K562 (cell line): Measurements from ENCODE around the gene LIN28B. TPM values are rescaled to one million over a fixed set of nuclear protein-coding genes. Genes with fewer than 3 reads are reported as not detected.

ENCODE experiments used
- CBX5 ChIP-seq: IDR thresholded peaks from 2 replicates; pipeline ENCODE4 v1.6.1; 2014; ENCODE audit warnings: low read depth, borderline replicate concordance
- ELK3 ChIP-seq: fragments of 450-650 bp; formaldehyde crosslinking; IDR thresholded peaks from 2 replicates; pipeline ENCODE4 v1.4.0; 2020; ENCODE audit warnings: mild to moderate bottlenecking
- MAFF ChIP-seq: IDR thresholded peaks from 2 replicates; pipeline ENCODE4 v1.6.1; 2012; ENCODE audit warnings: low read length, improper control_type of control experiment
- MCM2 ChIP-seq: fragments of 450-650 bp; IDR thresholded peaks from 2 replicates; pipeline ENCODE4 v1.6.1; 2017; ENCODE audit warnings: low read depth, mild to moderate bottlenecking
- TCF7 ChIP-seq: sonication (generic); IDR thresholded peaks from 2 replicates; pipeline ENCODE4 v1.6.1; 2016; ENCODE audit warnings: antibody characterized with exemption, borderline replicate concordance
- THRA ChIP-seq: fragments of 450-650 bp; IDR thresholded peaks from 2 replicates; pipeline ENCODE4 v1.6.1; 2017; ENCODE audit warnings: mild to moderate bottlenecking, moderate library complexity
- ZHX1 ChIP-seq: fragments of 150-350 bp; conservative IDR thresholded peaks from 2 replicates; pipeline ENCODE4 v1.6.1; 2014; ENCODE audit warnings: low read length
- ZNF134 ChIP-seq: fragments of 250-450 bp; sonication (Bioruptor Pico); conservative IDR thresholded peaks from 2 replicates; pipeline ENCODE4 v1.4.0; 2020
- ZNF609 ChIP-seq: sonication (generic); formaldehyde crosslinking; IDR thresholded peaks from 2 replicates; pipeline ENCODE4 v1.8.1; 2023; ENCODE audit warnings: missing genetic modification reagents, mild to moderate bottlenecking, borderline replicate concordance
- polyA plus RNA-seq, 8 experiments: library from polyadenylated mRNA; depleted of rRNA in 4 of 8; stranded (reverse) in 5 of 8; unstranded in 3 of 8; fragments of >200 nt; fragmentation: Nextera tagmentation in 2 of 8; fragmentation: Illumina TruSeq in 1 of 8; extraction: Ambion mirVana in 2 of 8; extraction: Trizol in 1 of 8; gene quantifications; 2 replicates each; pipeline versions ENCODE4 v1.2.1 to v1.2.3, GENCODE V29; 2011 to 2014; ENCODE audit warnings: inconsistent platforms in 1 of 8, missing spikeins in 1 of 8
- total RNA-seq, 7 experiments: library from RNA; depleted of rRNA in 6 of 7; stranded (reverse); fragments of >200 nt in 6 of 7; fragmentation: Illumina TruSeq in 2 of 7; extraction: Trizol in 2 of 7; gene quantifications; 2 replicates each; pipeline versions ENCODE4 v1.2.1 to v1.2.3, GENCODE V29; 2011 to 2021; ENCODE audit warnings: low replicate concordance in 1 of 7

The LIN28B gene
- total and polyA plus RNA-seq, 9 of the 15 experiments (the other 6 are each of a cell fraction or from before 2014, with no cell fraction given), result 20.9 to 77.3 (median 42.1) TPM

GRCh38 chr6:105107207-105107606 lies 150.3 kb downstream of the LIN28B start (continued):
- TF ChIP-seq ZHX1 (no peak), TCF7 (no peak), MCM2 (no peak), ZNF134 (CRISPR knock-in tag) (no peak), ZNF609 (CRISPR knock-in tag) (no peak), MAFF (no peak), THRA (no peak), CBX5 (no peak), ELK3 (CRISPR knock-in tag) (no peak)
